K562 (cell line): ENCODE measurements around the gene LAPTM4A. TPM values are rescaled to one million over a fixed set of nuclear protein-coding genes. Genes with fewer than 3 reads are reported as not detected.
A peak's percentile ranks its signal among the peaks of the same experiment; 100 is the strongest.

ENCODE experiments used
- ATAC-seq: fragments of 200-7000 bp; cut with Tn5 transposase; 3 replicates; pipeline ENCODE4 v1.9.1; 2020; ENCODE audit warnings: moderate library complexity
- BruUV-seq: library from RNA; stranded (reverse); fragments of 400-500 nt; replicated peaks from 2 replicates; lab custom pipeline; 2021; lab: Mats Ljungman, UMichigan
- CTCF ChIA-PET: fragments of 300-600 bp; formaldehyde crosslinking; extraction: SDS; loops from one replicate; lab custom pipeline; 2021; ENCODE audit warnings: low intra/inter-chr PET ratio; lab: Yijun Ruan, JAX
- POLR2A ChIA-PET: fragments of 300-600, 350-650 bp; sonication (Branson Sonifier 250); formaldehyde crosslinking; extraction: SDS; loops from one replicate; lab custom pipeline; 2021; ENCODE audit warnings: antibody characterized with exemption, inconsistent platforms; lab: Yijun Ruan, JAX
- DNase-seq, 4 experiments: peaks; one replicate each; pipeline versions ENCODE4 v3.0.0 to v3.0.0-alpha.2; 2011 to 2018; ENCODE audit warnings: low spot score in 3 of 4, mixed read lengths in 3 of 4; ENCODE audit errors: extremely low read depth in 1 of 4
- FAIRE-seq: peaks from 2 replicates; lab custom pipeline; 2011; peaks lifted over from hg19 to GRCh38; lab: Jason Lieb, UNC
- H2AFZ ChIP-seq: 2 replicates; pipeline ENCODE4 v1.6.0; 2011; ENCODE audit warnings: low read depth, low read length, control low read depth, inconsistent platforms
- H3K27ac ChIP-seq: fragments of 200-600 bp; 3 replicates; pipeline ENCODE4 v1.8.0; 2011; ENCODE audit warnings: low read depth, mild to moderate bottlenecking, control low read depth, inconsistent platforms, low read length, moderate library complexity, mixed read lengths; ENCODE audit errors: extremely low read depth
- H3K27me3 ChIP-seq, 2 experiments: fragments of 300-600 bp in 1 of 2; 2 replicates in 1 of 2; 3 replicates in 1 of 2; pipeline versions ENCODE4 v1.6.0 to v1.8.0; 2011; ENCODE audit warnings: inconsistent platforms in 2 of 2, low read length in 2 of 2, mild to moderate bottlenecking in 1 of 2, mixed read lengths in 1 of 2, moderate library complexity in 1 of 2; ENCODE audit not compliant: control insufficient read depth in 2 of 2, insufficient read depth in 2 of 2
- H3K36me3 ChIP-seq: fragments of 300-600 bp; 3 replicates; pipeline ENCODE4 v1.8.0; 2011; ENCODE audit warnings: mild to moderate bottlenecking, low read length, inconsistent platforms; ENCODE audit not compliant: control insufficient read depth, insufficient read depth
- H3K4me1 ChIP-seq, 2 experiments: fragments of 200-600 bp in 1 of 2; replicated peaks in 1 of 2; 2 replicates in 1 of 2; 3 replicates in 1 of 2; pipeline versions ENCODE4 v1.5.1 to v1.8.0; 2011; ENCODE audit warnings: inconsistent platforms in 2 of 2, low read length in 2 of 2, mild to moderate bottlenecking in 1 of 2, mixed read lengths in 1 of 2, moderate library complexity in 1 of 2; ENCODE audit not compliant: control insufficient read depth in 2 of 2, insufficient read depth in 2 of 2
- H3K4me2 ChIP-seq: 2 replicates; pipeline ENCODE4 v1.6.1; 2011; ENCODE audit warnings: low read length, control low read depth, inconsistent platforms, mixed read lengths; ENCODE audit not compliant: insufficient read depth
- H3K4me3 ChIP-seq: fragments of 200-600 bp; sonication (generic), shearing (Covaris generic); 2 replicates; pipeline ENCODE4 v1.5.1; 2016; ENCODE audit warnings: control low read depth, inconsistent platforms
- H3K79me2 ChIP-seq: fragments of 200-600 bp; 3 replicates; pipeline ENCODE4 v1.8.0; 2011; ENCODE audit warnings: low read length, inconsistent platforms; ENCODE audit not compliant: control insufficient read depth, insufficient read depth
- H3K9ac ChIP-seq, 2 experiments: 2 replicates each; pipeline versions ENCODE4 v1.6.0 to v1.6.1; 2011; ENCODE audit warnings: low read depth in 2 of 2, low read length in 2 of 2, control low read depth in 1 of 2, inconsistent platforms in 1 of 2, mild to moderate bottlenecking in 1 of 2, mixed read lengths in 1 of 2; ENCODE audit not compliant: insufficient read depth in 1 of 2
- H3K9me1 ChIP-seq: one replicate; pipeline ENCODE4 v1.6.0; 2011; ENCODE audit warnings: inconsistent platforms, mild to moderate bottlenecking, low read length, moderate library complexity; ENCODE audit not compliant: control insufficient read depth, insufficient read depth
- H3K9me3 ChIP-seq: replicated peaks from 2 replicates; pipeline ENCODE4 v1.5.1; 2011; ENCODE audit warnings: low read depth, low read length, inconsistent platforms; ENCODE audit not compliant: control insufficient read depth, insufficient read depth
- H4K20me1 ChIP-seq: replicated peaks from 2 replicates; pipeline ENCODE4 v1.6.1; 2011; ENCODE audit warnings: low read length, inconsistent platforms, mixed read lengths; ENCODE audit not compliant: control insufficient read depth, insufficient read depth
- MEIS2 ChIP-seq: fragments of 450-650 bp; IDR thresholded peaks from 2 replicates; pipeline ENCODE4 v1.6.1; 2014; ENCODE audit warnings: mild to moderate bottlenecking; ENCODE audit not compliant: partially characterized antibody
- WGBS: fragments of 100-300 bp; shearing (Covaris generic); methylation state at CpG from one replicate; pipeline ENCODE4 v1.1.6; 2016; ENCODE audit warnings: low coverage, mixed read lengths; ENCODE audit not compliant: insufficient coverage; ENCODE audit errors: missing lambda C conversion rate; 5-methylcytosine and 5-hydroxymethylcytosine counted together
- in situ Hi-C: fragments of 300-500 bp; cut with MboI; formaldehyde crosslinking; loops from 4 replicates; pipeline ENCODE4 v1.15.0; 2018; ENCODE audit warnings: inconsistent platforms, mixed read lengths
- intact Hi-C: fragments of 100-400 bp; cut with micrococcal nuclease; formaldehyde crosslinking; loops from 2 replicates; pipeline ENCODE4 v1.14.2; 2022
- polyA plus RNA-seq, 8 experiments: library from polyadenylated mRNA; depleted of rRNA in 4 of 8; stranded (reverse) in 5 of 8; unstranded in 3 of 8; fragments of >200 nt; fragmentation: Nextera tagmentation in 2 of 8; fragmentation: Illumina TruSeq in 1 of 8; extraction: Ambion mirVana in 2 of 8; extraction: Trizol in 1 of 8; gene quantifications; 2 replicates each; pipeline versions ENCODE4 v1.2.1 to v1.2.3, GENCODE V29; 2011 to 2014; ENCODE audit warnings: inconsistent platforms in 1 of 8, missing spikeins in 1 of 8
- total RNA-seq, 7 experiments: library from RNA; depleted of rRNA in 6 of 7; stranded (reverse); fragments of >200 nt in 6 of 7; fragmentation: Illumina TruSeq in 2 of 7; extraction: Trizol in 2 of 7; gene quantifications; 2 replicates each; pipeline versions ENCODE4 v1.2.1 to v1.2.3, GENCODE V29; 2011 to 2021; ENCODE audit warnings: low replicate concordance in 1 of 7
- TF ChIP-seq, protein P1 (sequence below): fragments of 450-650 bp; IDR thresholded peaks from 2 replicates; pipeline ENCODE4 v1.6.1; 2016
- TF ChIP-seq, protein P2 (sequence below), 2 experiments: IDR thresholded peaks in 1 of 2; conservative IDR thresholded peaks in 1 of 2; 2 replicates each; pipeline ENCODE4 v1.6.1; 2016; ENCODE audit warnings: low read depth in 2 of 2, mild to moderate bottlenecking in 1 of 2, missing compliant biosample characterization in 1 of 2, missing genetic modification characterization in 1 of 2, moderate library complexity in 1 of 2

LAPTM4A gene
- total and polyA plus RNA-seq, 9 of the 15 experiments (the other 6 are each of a cell fraction or from before 2014, with no cell fraction given), result 13.4 to 157 (median 50.1) TPM

DNA sequence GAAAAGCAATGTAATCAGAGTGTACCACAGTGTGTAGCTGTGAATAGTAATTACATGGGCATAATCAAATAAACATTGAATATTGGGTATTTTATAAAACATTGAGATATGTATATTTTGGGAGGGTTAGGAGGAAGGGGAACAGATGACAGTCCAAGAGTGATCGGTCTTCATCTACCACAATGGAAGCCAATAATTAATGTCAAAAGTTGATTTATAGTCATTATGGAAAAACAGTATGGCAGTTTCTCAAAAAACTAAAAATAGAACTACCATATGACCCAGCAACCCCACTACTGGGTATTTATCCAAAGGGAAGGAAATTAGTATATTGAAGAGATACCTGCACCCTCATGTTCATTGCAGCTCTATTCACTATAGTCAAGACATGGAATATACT, 5.8 kb upstream of the LAPTM4A start:
- DNase-seq, result no peak
- H3K4me3 ChIP-seq, result no peak overlapping the region
- CTCF ChIA-PET, result no interaction called here

More for the DNA sequence above, 5.8 kb upstream of the LAPTM4A start:
- Histone ChIP-seq H3K9ac (no peak overlapping the region), H3K9me1 (no peaks in the 10 kb centered on the region), H2AFZ (no peak overlapping the region), H4K20me1 (no peaks in the 10 kb centered on the region), H3K36me3 (no peaks in the 10 kb centered on the region), H3K9me3 (no peaks in the 10 kb centered on the region; the same call in 1 of the 2 replicates), H3K27me3 (no peaks in the 10 kb centered on the region), H3K27ac (no peak overlapping the region), H3K4me1 (peaks cover 0 to 15% of the 10 kb centered on the region in 2 experiments; a peak in 3 of 5 replicates), H3K79me2 (no peaks in the 10 kb centered on the region; the same call in 1 of the 3 replicates), H3K4me2 (no peak overlapping the region)
- WGBS, result 46% methylated on average over 1 of the region's 1 CpG
- no TSS peak for BruUV-seq
- intact Hi-C loops, result no loop called here
- TF ChIP-seq, protein P1, sequence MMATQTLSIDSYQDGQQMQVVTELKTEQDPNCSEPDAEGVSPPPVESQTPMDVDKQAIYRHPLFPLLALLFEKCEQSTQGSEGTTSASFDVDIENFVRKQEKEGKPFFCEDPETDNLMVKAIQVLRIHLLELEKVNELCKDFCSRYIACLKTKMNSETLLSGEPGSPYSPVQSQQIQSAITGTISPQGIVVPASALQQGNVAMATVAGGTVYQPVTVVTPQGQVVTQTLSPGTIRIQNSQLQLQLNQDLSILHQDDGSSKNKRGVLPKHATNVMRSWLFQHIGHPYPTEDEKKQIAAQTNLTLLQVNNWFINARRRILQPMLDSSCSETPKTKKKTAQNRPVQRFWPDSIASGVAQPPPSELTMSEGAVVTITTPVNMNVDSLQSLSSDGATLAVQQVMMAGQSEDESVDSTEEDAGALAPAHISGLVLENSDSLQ, result no peak
- peak; percentile 68 for TF ChIP-seq MEIS2
- TF ChIP-seq, protein P2, sequence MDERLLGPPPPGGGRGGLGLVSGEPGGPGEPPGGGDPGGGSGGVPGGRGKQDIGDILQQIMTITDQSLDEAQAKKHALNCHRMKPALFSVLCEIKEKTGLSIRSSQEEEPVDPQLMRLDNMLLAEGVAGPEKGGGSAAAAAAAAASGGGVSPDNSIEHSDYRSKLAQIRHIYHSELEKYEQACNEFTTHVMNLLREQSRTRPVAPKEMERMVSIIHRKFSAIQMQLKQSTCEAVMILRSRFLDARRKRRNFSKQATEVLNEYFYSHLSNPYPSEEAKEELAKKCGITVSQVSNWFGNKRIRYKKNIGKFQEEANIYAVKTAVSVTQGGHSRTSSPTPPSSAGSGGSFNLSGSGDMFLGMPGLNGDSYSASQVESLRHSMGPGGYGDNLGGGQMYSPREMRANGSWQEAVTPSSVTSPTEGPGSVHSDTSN (CRISPR knock-in tag; IDR thresholded peaks at IDR 0.05; ENCODE audit: low read depth), result no peak
- TF ChIP-seq, protein P2 (tag; conservative IDR thresholded peaks at IDR 0.05; ENCODE audit: low read depth), result peak; percentile 56; the same call in 1 of the 2 replicates
- FAIRE-seq (no peak), ATAC-seq (no peak)
- POLR2A ChIA-PET, result no interaction called here
- in situ Hi-C loops, result no loop called here
